ENCODE measurements around the gene AGBL4.

AGBL4 gene

GRCh38 chr1:48572646-48573258 lies 1451.0 kb downstream of the AGBL4 start:
- TF ChIP-seq CTCF (conservative IDR thresholded peaks at IDR 0.05; ENCODE audit: low read depth, low read length): peak; percentile 84
- peak; percentile 70 for DNase-seq (ENCODE audit: low read depth)

GRCh38 chr1:48572134-48572533 lies 1451.6 kb downstream of the AGBL4 start:
- no peak overlapping the region for H3K4me3 ChIP-seq (ENCODE audit: low read depth, low read length)
- DNase-seq (ENCODE audit: low read depth): no peak
- TF ChIP-seq CTCF (conservative IDR thresholded peaks at IDR 0.05; ENCODE audit: low read depth, low read length): no peak

More at GRCh38 chr1:48572646-48573258, 1451.0 kb downstream of the AGBL4 start:
- H3K4me3 ChIP-seq (ENCODE audit: low read depth, low read length): no peak overlapping the region

- H3K4me3 ChIP-seq (ENCODE audit: low read depth, low read length): no peak overlapping the region
- no peak for TF ChIP-seq CTCF (conservative IDR thresholded peaks at IDR 0.05; ENCODE audit: low read depth, low read length)
- no peak for DNase-seq (ENCODE audit: low read depth)
These were observed 1452.3 kb downstream of the AGBL4 start for GRCh38 chr1:48571303-48571987.

GRCh38 chr1:48570568-48570967 lies 1453.2 kb downstream of the AGBL4 start:
- TF ChIP-seq CTCF (conservative IDR thresholded peaks at IDR 0.05; ENCODE audit: low read depth, low read length): no peak
- DNase-seq (ENCODE audit: low read depth): no peak
- no peak overlapping the region for H3K4me3 ChIP-seq (ENCODE audit: low read depth, low read length)

- TF ChIP-seq CTCF (conservative IDR thresholded peaks at IDR 0.05; ENCODE audit: low read depth, low read length): no peak
- no peak overlapping the region for H3K4me3 ChIP-seq (ENCODE audit: low read depth, low read length)
- DNase-seq (ENCODE audit: low read depth): no peak
These were observed 1455.3 kb downstream of the AGBL4 start for GRCh38 chr1:48568501-48568900.

- DNase-seq (ENCODE audit: low read depth): no peak
- H3K4me3 ChIP-seq (ENCODE audit: low read depth, low read length): no peak overlapping the region
- TF ChIP-seq CTCF (conservative IDR thresholded peaks at IDR 0.05; ENCODE audit: low read depth, low read length): no peak
These were observed 1457.3 kb downstream of the AGBL4 start for GRCh38 chr1:48566492-48566891.

GRCh38 chr1:48563021-48563420 lies 1460.7 kb downstream of the AGBL4 start:
- no peak for TF ChIP-seq CTCF (conservative IDR thresholded peaks at IDR 0.05; ENCODE audit: low read depth, low read length)
- H3K4me3 ChIP-seq (ENCODE audit: low read depth, low read length): no peak overlapping the region
- DNase-seq (ENCODE audit: low read depth): no peak

Data from choroid plexus epithelial cell (primary cell).